ENCODE results near the gene C1orf226. TPM values are rescaled to one million over a fixed set of nuclear protein-coding genes. Genes with fewer than 3 reads are reported as not detected.
"Not testable (repeated sequence)": the region's sequence is repeated elsewhere in the genome, so short reads cannot be mapped to it uniquely, and the experiment has no call there.

C1orf226 gene
- total RNA-seq, 4 donors from 2014 or later, result 3.3 to 18.9 (median 11.6) TPM

DNA sequence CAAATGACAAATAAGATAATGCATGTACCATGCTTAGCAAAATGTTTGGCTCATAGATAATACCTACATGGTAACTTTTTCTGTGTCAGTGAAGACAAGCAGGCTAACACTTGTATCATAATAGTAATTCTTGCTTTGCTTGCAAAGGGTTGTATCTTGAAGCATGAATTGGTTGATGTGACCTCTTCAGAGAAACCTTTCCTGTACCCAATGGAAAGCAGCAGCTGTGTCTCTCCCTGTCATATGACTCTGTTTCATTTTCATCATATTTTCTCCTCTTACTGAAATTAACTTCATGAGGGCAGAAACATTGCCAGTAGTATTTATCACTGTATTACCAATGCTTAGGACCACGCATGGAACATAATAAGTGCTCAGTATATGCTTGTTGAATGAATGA, 26.0 kb downstream of the C1orf226 start:
- intact Hi-C loops (cut with DNase I), result no loop called here
- Histone ChIP-seq H3K9me3 (no peaks in the 10 kb centered on the region), H3K4me1 (no peaks in the 10 kb centered on the region), H3K27me3 (peaks cover 0 to 6% (median 0%) of the 10 kb centered on the region in 4 donors), H3K4me3 (no peak overlapping the region), H3K27ac (replicated peaks in 1 of 4) (no peak overlapping the region), H3K36me3 (no peaks in the 10 kb centered on the region)
- no peak for DNase-seq (ENCODE audit: extremely low spot score)
- 90% methylated on average over 1 of the region's 1 CpG for WGBS
- TF ChIP-seq EP300 (IDR thresholded peaks at IDR 0.05) (no peak), POLR2A (IDR thresholded peaks at IDR 0.05; ENCODE audit: low read depth) (no peak), POLR2AphosphoS5 (IDR thresholded peaks at IDR 0.05) (no peak)
- TF ChIP-seq, protein P1, sequence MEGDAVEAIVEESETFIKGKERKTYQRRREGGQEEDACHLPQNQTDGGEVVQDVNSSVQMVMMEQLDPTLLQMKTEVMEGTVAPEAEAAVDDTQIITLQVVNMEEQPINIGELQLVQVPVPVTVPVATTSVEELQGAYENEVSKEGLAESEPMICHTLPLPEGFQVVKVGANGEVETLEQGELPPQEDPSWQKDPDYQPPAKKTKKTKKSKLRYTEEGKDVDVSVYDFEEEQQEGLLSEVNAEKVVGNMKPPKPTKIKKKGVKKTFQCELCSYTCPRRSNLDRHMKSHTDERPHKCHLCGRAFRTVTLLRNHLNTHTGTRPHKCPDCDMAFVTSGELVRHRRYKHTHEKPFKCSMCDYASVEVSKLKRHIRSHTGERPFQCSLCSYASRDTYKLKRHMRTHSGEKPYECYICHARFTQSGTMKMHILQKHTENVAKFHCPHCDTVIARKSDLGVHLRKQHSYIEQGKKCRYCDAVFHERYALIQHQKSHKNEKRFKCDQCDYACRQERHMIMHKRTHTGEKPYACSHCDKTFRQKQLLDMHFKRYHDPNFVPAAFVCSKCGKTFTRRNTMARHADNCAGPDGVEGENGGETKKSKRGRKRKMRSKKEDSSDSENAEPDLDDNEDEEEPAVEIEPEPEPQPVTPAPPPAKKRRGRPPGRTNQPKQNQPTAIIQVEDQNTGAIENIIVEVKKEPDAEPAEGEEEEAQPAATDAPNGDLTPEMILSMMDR (IDR thresholded peaks at IDR 0.05), result no peak

DNA sequence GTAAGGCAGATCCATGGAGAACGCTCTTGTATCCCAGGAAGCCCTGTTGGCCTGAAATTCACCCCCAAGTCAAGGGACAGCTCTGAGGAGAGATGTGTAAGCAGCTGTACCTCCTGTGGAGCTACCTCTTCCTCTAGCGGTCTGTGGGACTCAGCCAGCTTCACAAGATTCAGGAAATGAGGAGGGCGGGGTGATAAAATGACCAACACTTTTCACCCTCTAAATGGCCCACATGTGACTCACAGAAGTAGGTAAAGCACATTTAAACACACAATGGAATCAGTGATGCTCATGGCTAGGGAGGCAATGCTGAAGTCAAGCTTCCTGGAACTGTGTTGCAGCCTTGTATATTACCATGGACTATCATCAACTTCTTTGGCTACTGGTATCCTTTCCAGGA, 30.5 kb downstream of the C1orf226 start, which contains the start of gene SH2D1B:
Gene SH2D1B (minus strand): TSS at position 135 of the 400 bp plus-strand sequence. CDS start 120 bp downstream, at position 15.
- Histone ChIP-seq H3K4me1 (no peaks in the 10 kb centered on the region), H3K9me3 (no peaks in the 10 kb centered on the region), H3K27ac (replicated peaks in 1 of 4) (no peak within 1 kb of the TSS), H3K36me3 (no peaks in the 10 kb centered on the region), H3K4me3 (no peak within 1 kb of the TSS), H3K27me3 (peaks cover 0 to 6% (median 0%) of the 10 kb centered on the region in 4 donors)
- DNase-seq (ENCODE audit: extremely low spot score), result no peak
- TF ChIP-seq POLR2A (IDR thresholded peaks at IDR 0.05; ENCODE audit: low read depth), result no peak
- no peak for TF ChIP-seq EP300 (IDR thresholded peaks at IDR 0.05)
- TF ChIP-seq, protein P1 (IDR thresholded peaks at IDR 0.05), result no peak
- no peak for TF ChIP-seq POLR2AphosphoS5 (IDR thresholded peaks at IDR 0.05)
- intact Hi-C loops (cut with DNase I), result no loop called here
- 69% methylated on average over 2 of the region's 3 CpGs for WGBS

DNA sequence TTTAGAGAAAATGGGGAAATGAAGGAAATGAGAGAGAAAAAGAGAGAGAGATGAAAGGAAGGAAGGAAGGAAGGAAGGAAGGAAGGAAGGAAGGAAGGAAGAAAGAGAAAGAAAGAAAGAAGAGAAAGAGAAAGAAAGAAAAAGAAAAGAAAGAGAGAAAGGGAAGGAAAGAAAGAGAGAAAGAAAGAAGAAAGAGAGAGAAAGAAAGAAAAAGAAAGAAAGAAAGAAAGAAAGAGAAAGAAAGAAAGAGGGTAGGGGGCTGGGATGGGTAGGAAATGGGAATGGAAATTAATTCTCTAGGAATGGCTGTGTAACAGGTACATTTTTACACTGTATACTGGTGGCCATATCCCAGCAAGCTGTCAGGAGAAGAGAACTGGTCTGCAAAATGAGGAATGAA, 34.7 kb downstream of the C1orf226 start:
- no peak for DNase-seq (ENCODE audit: extremely low spot score)

GRCh38 chr1:162416909-162417308, 35.4 kb downstream of the C1orf226 start:
- WGBS, result 83% methylated on average over 2 of the region's 2 CpGs
- no peaks in the 10 kb centered on the region for H3K27me3 ChIP-seq
- TF ChIP-seq, protein P1 (IDR thresholded peaks at IDR 0.05), result no peak
- TF ChIP-seq POLR2AphosphoS5 (IDR thresholded peaks at IDR 0.05), result no peak
- no peak for TF ChIP-seq EP300 (IDR thresholded peaks at IDR 0.05)
- no peak for TF ChIP-seq POLR2A (IDR thresholded peaks at IDR 0.05; ENCODE audit: low read depth)
- no peak overlapping the region for H3K4me3 ChIP-seq
- no peaks in the 10 kb centered on the region for H3K9me3 ChIP-seq
- no peaks in the 10 kb centered on the region for H3K36me3 ChIP-seq
- no peaks in the 10 kb centered on the region for H3K4me1 ChIP-seq
- no peak for DNase-seq (ENCODE audit: extremely low spot score)
- intact Hi-C loops (cut with DNase I), result no loop called here
- H3K27ac ChIP-seq (replicated peaks in 1 of 4), result no peak overlapping the region

More for the DNA sequence above, 34.7 kb downstream of the C1orf226 start:
- intact Hi-C loops (cut with DNase I), result no loop called here
- H3K9me3 ChIP-seq, result no peaks in the 10 kb centered on the region
- H3K4me1 ChIP-seq, result no peaks in the 10 kb centered on the region
- TF ChIP-seq POLR2AphosphoS5 (IDR thresholded peaks at IDR 0.05) (no peak), POLR2A (IDR thresholded peaks at IDR 0.05; ENCODE audit: low read depth) (no peak), EP300 (IDR thresholded peaks at IDR 0.05) (no peak)
- TF ChIP-seq, protein P1 (IDR thresholded peaks at IDR 0.05), result no peak
- H3K36me3 ChIP-seq, result no peaks in the 10 kb centered on the region
- H3K4me3 ChIP-seq, result no peak overlapping the region
- peaks cover 0 to 6% (median 0%) of the 10 kb centered on the region in 4 donors for H3K27me3 ChIP-seq
- H3K27ac ChIP-seq (replicated peaks in 1 of 4), result no peak overlapping the region

DNA sequence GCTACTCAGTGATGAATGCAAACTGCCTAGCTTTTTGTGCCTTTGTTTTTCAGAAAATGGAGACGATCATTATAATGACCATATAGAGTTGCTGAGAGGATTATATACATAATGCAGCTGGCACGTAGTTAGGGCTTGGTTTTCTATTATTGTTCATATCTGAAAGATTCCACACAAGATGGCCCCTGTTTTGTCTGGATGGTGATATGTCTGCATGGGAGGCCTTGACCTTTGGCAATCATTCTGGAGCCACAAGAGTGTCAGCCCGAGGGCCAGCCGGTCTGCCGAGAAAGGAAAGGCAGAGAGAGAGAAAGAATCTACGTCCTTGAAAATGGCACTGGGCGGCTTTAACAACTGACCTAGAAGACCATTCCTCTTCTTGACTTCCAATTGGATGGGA, 36.1 kb downstream of the C1orf226 start:
- no peak for DNase-seq (ENCODE audit: extremely low spot score)
- Histone ChIP-seq H3K36me3 (no peaks in the 10 kb centered on the region), H3K27me3 (no peaks in the 10 kb centered on the region), H3K27ac (replicated peaks in 1 of 4) (no peak overlapping the region), H3K9me3 (no peaks in the 10 kb centered on the region), H3K4me1 (no peaks in the 10 kb centered on the region), H3K4me3 (no peak overlapping the region)
- intact Hi-C loops (cut with DNase I), result no loop called here
- 92% methylated on average over 7 of the region's 7 CpGs for WGBS
- TF ChIP-seq EP300 (IDR thresholded peaks at IDR 0.05) (no peak), POLR2AphosphoS5 (IDR thresholded peaks at IDR 0.05) (no peak), POLR2A (IDR thresholded peaks at IDR 0.05; ENCODE audit: low read depth) (no peak)
- TF ChIP-seq, protein P1 (IDR thresholded peaks at IDR 0.05), result no peak

DNA sequence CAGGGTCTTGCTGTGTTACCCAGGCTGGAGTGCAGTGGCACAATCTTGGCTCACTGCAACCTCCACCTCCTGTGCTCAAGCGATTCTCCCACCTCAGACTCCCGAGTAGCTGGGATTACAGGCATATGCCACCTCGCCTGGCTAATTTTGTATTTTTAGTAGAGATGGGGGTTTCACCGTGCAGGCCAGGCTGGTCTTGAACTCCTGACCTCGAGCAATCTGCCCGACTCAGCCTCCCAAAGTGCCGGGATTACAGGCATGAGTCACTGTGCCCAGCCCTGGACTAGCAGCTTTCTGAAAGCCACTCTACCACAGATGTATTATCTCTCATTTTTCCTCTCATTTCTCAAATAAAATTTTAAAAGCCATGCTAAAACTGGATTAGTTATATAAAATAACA, 37.1 kb downstream of the C1orf226 start:
- 82% methylated on average over 7 of the region's 7 CpGs for WGBS
- H3K4me1 ChIP-seq; H3K9me3 ChIP-seq; intact Hi-C loops (cut with DNase I); H3K4me3 ChIP-seq; H3K36me3 ChIP-seq; DNase-seq (ENCODE audit: extremely low spot score); H3K27me3 ChIP-seq; H3K27ac ChIP-seq (replicated peaks in 1 of 4): not testable (repeated sequence)

DNA sequence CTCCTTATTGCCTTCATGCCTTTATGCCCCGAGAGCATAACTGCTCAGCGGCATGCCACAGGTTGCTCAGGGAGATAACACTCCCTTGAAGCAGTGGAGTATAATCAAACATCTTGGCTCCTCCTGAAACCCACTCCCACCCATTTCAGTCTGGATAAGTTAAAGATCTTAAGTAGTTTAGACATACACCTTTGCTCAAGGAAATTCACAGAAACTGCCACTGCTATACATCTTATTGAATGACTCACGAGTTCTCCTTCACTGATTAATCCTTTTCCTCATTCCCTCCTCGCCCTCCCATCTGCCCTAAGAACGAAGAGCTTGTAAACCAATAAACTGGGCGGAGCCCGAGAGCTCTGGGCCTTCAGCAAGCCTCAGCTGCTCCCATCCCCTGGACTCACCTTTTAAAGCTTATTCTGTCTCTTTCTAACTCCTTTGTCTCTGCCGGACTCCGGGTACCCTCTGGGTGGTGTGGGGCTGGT, 38.0 kb downstream of the C1orf226 start:
- H3K27ac ChIP-seq (replicated peaks in 1 of 4); intact Hi-C loops (cut with DNase I): not testable (repeated sequence)
- WGBS, result 84% methylated on average over 9 of the region's 9 CpGs

More for the DNA sequence above, 38.0 kb downstream of the C1orf226 start:
- not testable (repeated sequence) for H3K9me3 ChIP-seq; H3K4me1 ChIP-seq; H3K4me3 ChIP-seq; H3K36me3 ChIP-seq; H3K27me3 ChIP-seq; DNase-seq (ENCODE audit: extremely low spot score)

All from esophagus muscularis mucosa (tissue), 4 donors.